Spleen (tissue), 11 donors: Measurements from ENCODE around the gene OR51G2. TPM values are rescaled to one million over a fixed set of nuclear protein-coding genes. Genes with fewer than 3 reads are reported as not detected.

ENCODE experiments used
- DNase-seq: peaks from one replicate; pipeline ENCODE4 v3.0.0-alpha.2; 2020
- H3K27ac ChIP-seq, 8 donors: fragments of 200-600 bp; sonication (generic) in 7 of 8; 1 replicate in 4 of 8; 2 replicates in 4 of 8; pipeline versions ENCODE4 v1.5.0 to v1.8.0; 2016 to 2021; ENCODE audit warnings: inconsistent platforms in 4 of 8, mild to moderate bottlenecking in 4 of 8, moderate library complexity in 1 of 8
- H3K27me3 ChIP-seq, 7 donors: fragments of 200-600 bp; sonication (generic) in 6 of 7; replicated peaks in 1 of 7; 1 replicate in 4 of 7; 2 replicates in 3 of 7; pipeline versions ENCODE4 v1.5.0 to v1.8.0; 2016 to 2021; ENCODE audit warnings: inconsistent platforms in 3 of 7, mild to moderate bottlenecking in 1 of 7
- H3K36me3 ChIP-seq, 6 donors: fragments of 200-600 bp; sonication (generic) in 5 of 6; 1 replicate in 4 of 6; 2 replicates in 2 of 6; pipeline versions ENCODE4 v1.5.0 to v1.8.0; 2016 to 2021; ENCODE audit warnings: inconsistent platforms in 2 of 6
- H3K4me1 ChIP-seq, 6 donors: fragments of 200-600 bp; sonication (generic) in 5 of 6; 1 replicate in 3 of 6; 2 replicates in 3 of 6; pipeline versions ENCODE4 v1.5.0 to v1.8.0; 2016 to 2021; ENCODE audit warnings: inconsistent platforms in 3 of 6
- H3K4me3 ChIP-seq, 8 donors: fragments of 200-600 bp; sonication (generic) in 7 of 8; 1 replicate in 4 of 8; 2 replicates in 4 of 8; pipeline versions ENCODE4 v1.5.0 to v1.8.0; 2016 to 2021; ENCODE audit warnings: inconsistent platforms in 4 of 8, mild to moderate bottlenecking in 4 of 8, moderate library complexity in 2 of 8
- H3K9me3 ChIP-seq, 8 donors: fragments of 200-600 bp; sonication (generic) in 7 of 8; 1 replicate in 4 of 8; 2 replicates in 4 of 8; pipeline versions ENCODE4 v1.5.0 to v1.8.0; 2016 to 2021; ENCODE audit warnings: inconsistent platforms in 4 of 8
- CTCF ChIP-seq, 11 experiments: fragments of 200-600 bp in 7 of 11; fragments of 450-650 bp in 4 of 11; sonication (generic) in 4 of 11; IDR thresholded peaks in 8 of 11; conservative IDR thresholded peaks in 3 of 11; 1 replicate in 7 of 11; 2 replicates in 4 of 11; pipeline versions ENCODE4 v1.4.0 to v1.8.0; 2016 to 2021; ENCODE audit warnings: antibody characterized with exemption in 11 of 11, inconsistent platforms in 4 of 11, mild to moderate bottlenecking in 1 of 11
- POLR2A ChIP-seq, 3 donors: fragments of 450-650 bp; IDR thresholded peaks; one replicate each; pipeline ENCODE4 v1.5.1; 2017; ENCODE audit warnings: antibody characterized with exemption in 3 of 3, mild to moderate bottlenecking in 1 of 3
- POLR2AphosphoS5 ChIP-seq, 3 donors: sonication (generic); formaldehyde crosslinking; IDR thresholded peaks; one replicate each; pipeline ENCODE4 v1.5.1; 2017; ENCODE audit warnings: antibody characterized with exemption in 3 of 3
- WGBS, 5 donors: extraction: QIAGEN DNeasy Blood & Tissue Kit in 3 of 5; methylation state at CpG; one replicate each; pipeline versions ENCODE4 v1.1.5 to v1.1.7; 2013 to 2018; 5-methylcytosine and 5-hydroxymethylcytosine counted together
- intact Hi-C: fragments of 100-400 bp; cut with DNase I; formaldehyde crosslinking; loops from one replicate; pipeline ENCODE4 v1.15.0; 2023; ENCODE audit warnings: low total_unique reads
- polyA plus RNA-seq, 3 donors: library from polyadenylated mRNA; stranded (reverse); fragments of 200-250 nt; gene quantifications; one replicate each; pipeline ENCODE4 v1.2.1, GENCODE V29; 2013
- total RNA-seq, 7 donors: library from RNA; depleted of rRNA in 3 of 7; stranded (reverse); fragments of >200 nt in 3 of 7; fragmentation: NEBNext Ultra II Directional in 4 of 7; extraction: Animal tissue kit (Norgen Biotek cat#: 25700) in 4 of 7; gene quantifications; one replicate each; pipeline versions ENCODE4 v1.1.0 to v1.2.1, GENCODE V29; 2016 to 2021
- donor health status: healthy with polysubstance abuse.
- donor health status: DM: no; HTN: no; CAD: no; lungs with moderate emphysema.
- donor health status: DM: no; HTN: no; CAD: no.
- donor health status: Bipolar disorder and iron deficiency.
- donor health status: healthy.
- donor health status: DM: no; HTN: no; CAD: no.
- donor health status: DM: yes; HTN: yes; CAD: no.

The OR51G2 gene
- total and polyA plus RNA-seq, 10 donors: not detected

DNA sequence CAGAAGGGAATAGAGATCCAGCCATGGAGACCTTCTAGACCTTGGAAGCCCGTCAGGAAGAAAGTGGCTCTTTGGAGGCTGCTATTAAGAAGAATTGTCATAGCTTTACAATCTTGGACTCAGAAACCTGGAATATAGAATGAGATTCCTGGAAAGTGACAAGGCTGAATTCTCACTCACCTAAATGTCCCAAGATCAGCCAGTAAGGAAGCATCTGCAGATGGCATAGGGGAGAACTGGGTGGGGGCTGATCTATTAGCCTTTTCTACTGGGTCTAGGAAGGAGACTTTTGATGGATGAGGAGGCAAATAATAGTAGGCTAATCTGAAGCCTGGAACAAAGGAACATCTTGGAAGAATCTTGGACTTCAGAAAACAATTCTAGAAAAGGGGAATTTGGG is 5.1 kb upstream of the OR51G2 start, which contains the start of gene OR51G1:
Gene OR51G1 (minus strand): TSS at position 101 of the 400 bp plus-strand sequence. CDS start 0 bp downstream, at position 101.
- DNase-seq: no peak
- H3K27ac ChIP-seq: no peak within 1 kb of the TSS
- intact Hi-C loops: no loop called here
- no peaks in the 10 kb centered on the region for H3K36me3 ChIP-seq
- H3K4me3 ChIP-seq: no peak within 1 kb of the TSS
- H3K27me3 ChIP-seq: no peaks in the 10 kb centered on the region
- H3K9me3 ChIP-seq: no peaks in the 10 kb centered on the region
- WGBS, 5 donors: 50 to 95% (median 83%) methylated on average over 1 of the region's 1 CpG
- TF ChIP-seq POLR2AphosphoS5 (IDR thresholded peaks at IDR 0.05) (no peak), CTCF (IDR thresholded peaks at IDR 0.05 in 8 of 11, conservative IDR thresholded peaks at IDR 0.05 in 3 of 11) (no peak), POLR2A (IDR thresholded peaks at IDR 0.05) (no peak)
- no peaks in the 10 kb centered on the region for H3K4me1 ChIP-seq

DNA sequence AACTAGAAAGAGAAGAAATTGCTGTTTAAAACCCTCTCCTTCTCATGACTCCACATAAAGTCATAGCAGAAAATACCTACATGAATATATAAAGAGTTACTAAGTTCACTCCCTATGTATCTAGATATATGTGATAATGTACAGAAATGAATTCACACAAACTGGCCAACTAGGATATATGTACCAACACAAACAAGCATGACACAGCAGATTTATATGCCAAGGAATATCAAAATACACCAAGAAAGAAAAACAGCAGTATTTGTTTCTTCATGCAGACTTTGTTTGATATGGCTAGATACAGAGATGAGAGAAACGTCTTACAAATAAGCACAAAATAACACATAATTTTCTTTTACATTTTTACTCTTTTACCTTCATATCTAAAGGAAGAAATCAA is 3.2 kb upstream of the OR51G2 start:
- 47 to 79% (median 55%) methylated on average over 1 of the region's 1 CpG for WGBS, 5 donors
- H3K4me3 ChIP-seq: no peak overlapping the region
- no peak overlapping the region for H3K27ac ChIP-seq
- no peaks in the 10 kb centered on the region for H3K27me3 ChIP-seq
- no peaks in the 10 kb centered on the region for H3K36me3 ChIP-seq
- H3K4me1 ChIP-seq: no peaks in the 10 kb centered on the region
- H3K9me3 ChIP-seq: no peaks in the 10 kb centered on the region
- TF ChIP-seq CTCF (IDR thresholded peaks at IDR 0.05 in 8 of 11, conservative IDR thresholded peaks at IDR 0.05 in 3 of 11) (no peak), POLR2AphosphoS5 (IDR thresholded peaks at IDR 0.05) (no peak), POLR2A (IDR thresholded peaks at IDR 0.05) (no peak)
- intact Hi-C loops: no loop called here
- no peak for DNase-seq

GRCh38 chr11:4921796-4922195 is 2.6 kb upstream of the OR51G2 start:
- intact Hi-C loops: no loop called here
- Histone ChIP-seq H3K27me3 (no peaks in the 10 kb centered on the region), H3K27ac (no peak overlapping the region), H3K9me3 (no peaks in the 10 kb centered on the region), H3K4me3 (no peak overlapping the region), H3K4me1 (no peaks in the 10 kb centered on the region), H3K36me3 (no peaks in the 10 kb centered on the region)
- DNase-seq: no peak
- TF ChIP-seq POLR2AphosphoS5 (IDR thresholded peaks at IDR 0.05) (no peak), POLR2A (IDR thresholded peaks at IDR 0.05) (no peak), CTCF (IDR thresholded peaks at IDR 0.05 in 8 of 11, conservative IDR thresholded peaks at IDR 0.05 in 3 of 11) (no peak)
- WGBS, 5 donors: 61 to 87% (median 80%) methylated on average over 1 of the region's 1 CpG

DNA sequence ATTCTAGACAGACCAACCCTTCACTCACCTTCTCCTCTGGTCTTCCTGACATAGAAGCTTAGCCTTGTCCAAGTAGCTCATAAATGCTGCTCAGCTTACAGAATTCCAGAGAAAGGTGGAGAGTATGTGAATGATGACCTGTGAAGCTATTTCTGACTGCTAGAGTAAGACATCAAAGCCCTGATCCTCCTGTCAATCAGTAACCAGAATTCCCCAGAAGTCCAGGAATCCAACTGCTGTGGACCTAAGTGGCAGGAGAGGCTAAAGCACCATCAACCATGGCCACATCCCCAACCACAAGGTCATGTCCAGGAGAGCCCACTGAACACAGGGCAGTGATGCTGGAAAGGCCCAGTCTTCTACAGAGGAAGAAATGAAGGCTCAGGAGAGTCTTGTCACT is 2.6 kb downstream of the OR51G2 start:
- H3K4me3 ChIP-seq: no peak overlapping the region
- no peak for DNase-seq
- TF ChIP-seq POLR2A (IDR thresholded peaks at IDR 0.05) (no peak), CTCF (IDR thresholded peaks at IDR 0.05 in 8 of 11, conservative IDR thresholded peaks at IDR 0.05 in 3 of 11) (no peak), POLR2AphosphoS5 (IDR thresholded peaks at IDR 0.05) (no peak)
- no peaks in the 10 kb centered on the region for H3K36me3 ChIP-seq
- H3K27ac ChIP-seq: no peak overlapping the region
- intact Hi-C loops: no loop called here
- no peaks in the 10 kb centered on the region for H3K27me3 ChIP-seq
- no peaks in the 10 kb centered on the region for H3K4me1 ChIP-seq
- H3K9me3 ChIP-seq: no peaks in the 10 kb centered on the region
